ENCODE results near the gene PANK3. TPM values are rescaled to one million over a fixed set of nuclear protein-coding genes. Genes with fewer than 3 reads are reported as not detected.

The PANK3 gene
- total and polyA plus RNA-seq, 9 of the 15 experiments (the other 6 are each of a cell fraction or from before 2014, with no cell fraction given) = 5.9 to 50.4 (median 29.7) TPM

GRCh38 chr5:168562279-168562678 is 16.9 kb downstream of the PANK3 start:
- Histone ChIP-seq H3K27me3 (ENCODE audit: control insufficient read depth in 2 of 2, insufficient read depth in 2 of 2, low read length in 2 of 2) (no peaks in the 10 kb centered on the region), H3K79me2 (ENCODE audit: control insufficient read depth, insufficient read depth, low read length) (peaks cover 45% of the 10 kb centered on the region), H3K9me1 (ENCODE audit: control insufficient read depth, insufficient read depth, low read length) (no peaks in the 10 kb centered on the region), H4K20me1 (replicated peaks; ENCODE audit: control insufficient read depth, insufficient read depth, low read length) (no peaks in the 10 kb centered on the region; the same call in 1 of the 2 replicates), H3K36me3 (ENCODE audit: control insufficient read depth, insufficient read depth, low read length) (peaks cover 94% of the 10 kb centered on the region), H3K4me1 (replicated peaks in 1 of 2; ENCODE audit: control insufficient read depth in 2 of 2, insufficient read depth in 2 of 2, low read length in 2 of 2) (no peaks in the 10 kb centered on the region), H3K9ac (ENCODE audit: insufficient read depth in 1 of 2, low read depth in 2 of 2, low read length in 2 of 2) (no peak overlapping the region), H3K27ac (ENCODE audit: extremely low read depth, low read depth, low read length) (no peak overlapping the region), H2AFZ (ENCODE audit: low read depth, low read length) (no peak overlapping the region), H3K9me3 (replicated peaks; ENCODE audit: control insufficient read depth, insufficient read depth, low read depth, low read length) (no peaks in the 10 kb centered on the region), H3K4me3 (no peak overlapping the region), H3K4me2 (ENCODE audit: insufficient read depth, low read length) (no peak overlapping the region)
- ChIA-PET CTCF (ENCODE audit: low intra/inter-chr PET ratio) (no interaction called here), POLR2A (no interaction called here)
- FAIRE-seq = no peak
- intact Hi-C loops (cut with micrococcal nuclease) = no loop called here
- ATAC-seq = no peak
- 91% methylated on average over 2 of the region's 2 CpGs for WGBS (ENCODE audit: insufficient coverage, low coverage, missing lambda C conversion rate)
- in situ Hi-C loops (cut with MboI) = no loop called here
- DNase-seq (ENCODE audit: extremely low read depth in 1 of 4, low spot score in 3 of 4) = no peak
- TF ChIP-seq ZNF347 (CRISPR knock-in tag; IDR thresholded peaks at IDR 0.05; ENCODE audit: low read depth) = no peak
- no peak for TF ChIP-seq ZNF12 (CRISPR knock-in tag; IDR thresholded peaks at IDR 0.05)
- no peak for TF ChIP-seq STAT6 (CRISPR knock-in tag; IDR thresholded peaks at IDR 0.05)
- no peak for TF ChIP-seq NFIC (IDR thresholded peaks at IDR 0.05)
- no peak for TF ChIP-seq ZFP1 (CRISPR knock-in tag; IDR thresholded peaks at IDR 0.05)
- TF ChIP-seq USF1 (CRISPR knock-in tag; IDR thresholded peaks at IDR 0.05) = no peak
- TF ChIP-seq HOXB6 (CRISPR knock-in tag; IDR thresholded peaks at IDR 0.05; ENCODE audit: borderline replicate concordance) = no peak
- no peak for TF ChIP-seq XRCC4 (IDR thresholded peaks at IDR 0.05; ENCODE audit: extremely low read depth, insufficient read depth, insufficient read length)
- no peak for TF ChIP-seq ZNF589 (CRISPR knock-in tag; IDR thresholded peaks at IDR 0.05; ENCODE audit: low read depth)
- TF ChIP-seq ZNF644 (tag; IDR thresholded peaks at IDR 0.05; ENCODE audit: low read depth) = no peak
- TF ChIP-seq ETS2 (tag; IDR thresholded peaks at IDR 0.05; ENCODE audit: borderline replicate concordance, poor library complexity, severe bottlenecking) = no peak
- no TSS peak for BruUV-seq (replicated peaks)

All from K562 (cell line).